HEK293 (cell line): ENCODE results near the gene OBP2B.

Source experiments
- CTCF ChIA-PET: fragments of 350-600 bp; formaldehyde crosslinking; extraction: SDS; loops from one replicate; lab custom pipeline; 2021; ENCODE audit warnings: antibody characterized with exemption; lab: Yijun Ruan, JAX
- POLR2A ChIA-PET: fragments of 300-600 bp; formaldehyde crosslinking; extraction: SDS; loops from one replicate; lab custom pipeline; 2020; ENCODE audit warnings: antibody characterized with exemption, inconsistent platforms; lab: Yijun Ruan, JAX
- H3K27ac ChIP-seq: fragments of 200-500 bp; sonication (Bioruptor generic); 2 replicates; pipeline ENCODE4 v1.5.1; 2014; ENCODE audit warnings: low read depth, low read length, control low read depth, inconsistent platforms; ENCODE audit errors: extremely low read depth
- H3K36me3 ChIP-seq, 2 experiments: fragments of 200-500 bp in 1 of 2; sonication (Bioruptor generic) in 1 of 2; 1 replicate in 1 of 2; 2 replicates in 1 of 2; pipeline ENCODE4 v1.5.1; 2014 to 2017; ENCODE audit warnings: inconsistent platforms in 2 of 2, low read length in 2 of 2; ENCODE audit not compliant: control insufficient read depth in 2 of 2, insufficient read depth in 1 of 2
- H3K4me1 ChIP-seq: fragments of 200-500 bp; sonication (Bioruptor generic); 2 replicates; pipeline ENCODE4 v1.5.1; 2014; ENCODE audit warnings: mild to moderate bottlenecking, low read length, inconsistent platforms; ENCODE audit not compliant: control insufficient read depth, insufficient read depth
- H3K4me3 ChIP-seq: 2 replicates; pipeline ENCODE4 v1.5.1; 2011; ENCODE audit warnings: low read depth, mild to moderate bottlenecking, control low read depth, low read length, moderate library complexity
- H3K9me3 ChIP-seq: fragments of 200-500 bp; sonication (Bioruptor generic); 2 replicates; pipeline ENCODE4 v1.5.1; 2014; ENCODE audit warnings: low read depth, low read length, inconsistent platforms; ENCODE audit not compliant: control insufficient read depth, insufficient read depth
- CTCF ChIP-seq: fragments of 450-650 bp; formaldehyde crosslinking; IDR thresholded peaks from 2 replicates; pipeline ENCODE4 v1.5.1; 2016; ENCODE audit warnings: missing biosample characterization, missing genetic modification characterization
- HOXC10 ChIP-seq: sonication (generic); formaldehyde crosslinking; IDR thresholded peaks from 2 replicates; pipeline ENCODE4 v1.8.1; 2023; ENCODE audit warnings: mild to moderate bottlenecking, missing genetic modification reagents
- KLF1 ChIP-seq: fragments of 450-650 bp; formaldehyde crosslinking; IDR thresholded peaks from 2 replicates; pipeline ENCODE4 v1.5.1; 2016; ENCODE audit warnings: missing biosample characterization, missing genetic modification characterization
- OVOL3 ChIP-seq: fragments of 450-650 bp; formaldehyde crosslinking; IDR thresholded peaks from 2 replicates; pipeline ENCODE4 v1.5.1; 2016; ENCODE audit warnings: missing biosample characterization, missing genetic modification characterization
- PRDM1 ChIP-seq: fragments of 450-650 bp; formaldehyde crosslinking; IDR thresholded peaks from 2 replicates; pipeline ENCODE4; 2016; ENCODE audit warnings: missing biosample characterization, missing genetic modification characterization
- SCRT2 ChIP-seq: fragments of 450-650 bp; formaldehyde crosslinking; IDR thresholded peaks from 2 replicates; pipeline ENCODE4 v1.5.1; 2016; ENCODE audit warnings: missing biosample characterization, missing genetic modification characterization
- ZFP3 ChIP-seq: fragments of 450-650 bp; formaldehyde crosslinking; IDR thresholded peaks from 2 replicates; pipeline ENCODE4 v1.5.1; 2016; ENCODE audit warnings: low read depth, missing biosample characterization, missing genetic modification characterization
- ZNF146 ChIP-seq: fragments of 450-650 bp; formaldehyde crosslinking; IDR thresholded peaks from 2 replicates; pipeline ENCODE4 v1.5.1; 2016; ENCODE audit warnings: missing biosample characterization, missing genetic modification characterization
- ZNF211 ChIP-seq: fragments of 450-650 bp; formaldehyde crosslinking; IDR thresholded peaks from 2 replicates; pipeline ENCODE4 v1.5.1; 2016; ENCODE audit warnings: low read depth, missing biosample characterization, missing genetic modification characterization
- ZNF302 ChIP-seq: fragments of 450-650 bp; formaldehyde crosslinking; IDR thresholded peaks from 2 replicates; pipeline ENCODE4 v1.5.1; 2016; ENCODE audit warnings: missing biosample characterization, missing genetic modification characterization, low read depth
- ZNF324 ChIP-seq: fragments of 450-650 bp; formaldehyde crosslinking; IDR thresholded peaks from 2 replicates; pipeline ENCODE4 v1.5.1; 2016; ENCODE audit warnings: missing biosample characterization, missing genetic modification characterization
- ZNF335 ChIP-seq: fragments of 450-650 bp; formaldehyde crosslinking; conservative IDR thresholded peaks from 2 replicates; pipeline ENCODE4 v1.5.1; 2016; ENCODE audit warnings: missing biosample characterization, missing genetic modification characterization
- ZNF366 ChIP-seq: fragments of 450-650 bp; formaldehyde crosslinking; conservative IDR thresholded peaks from 2 replicates; pipeline ENCODE4 v1.5.1; 2016; ENCODE audit warnings: missing biosample characterization, missing genetic modification characterization
- ZNF394 ChIP-seq: fragments of 450-650 bp; formaldehyde crosslinking; IDR thresholded peaks from 2 replicates; pipeline ENCODE4 v1.5.1; 2016; ENCODE audit warnings: missing biosample characterization, missing genetic modification characterization, mild to moderate bottlenecking, moderate library complexity, borderline replicate concordance
- ZNF398 ChIP-seq: fragments of 450-650 bp; formaldehyde crosslinking; IDR thresholded peaks from 2 replicates; pipeline ENCODE4 v1.5.1; 2017; ENCODE audit warnings: missing biosample characterization, missing genetic modification characterization
- ZNF416 ChIP-seq: fragments of 450-650 bp; formaldehyde crosslinking; IDR thresholded peaks from 2 replicates; pipeline ENCODE4 v1.5.1; 2016; ENCODE audit warnings: missing biosample characterization, missing genetic modification characterization
- ZNF513 ChIP-seq: fragments of 450-650 bp; IDR thresholded peaks from 2 replicates; pipeline ENCODE4 v1.5.1; 2018; ENCODE audit warnings: missing biosample characterization, missing genetic modification characterization
- ZNF610 ChIP-seq: fragments of 450-650 bp; formaldehyde crosslinking; IDR thresholded peaks from 2 replicates; pipeline ENCODE4 v1.5.1; 2016; ENCODE audit warnings: missing biosample characterization, missing genetic modification characterization, borderline replicate concordance
- ZNF658 ChIP-seq: fragments of 450-650 bp; formaldehyde crosslinking; IDR thresholded peaks from 2 replicates; pipeline ENCODE4; 2016; ENCODE audit warnings: missing biosample characterization, missing genetic modification characterization
- ZNF791 ChIP-seq: fragments of 450-650 bp; formaldehyde crosslinking; IDR thresholded peaks from 2 replicates; pipeline ENCODE4 v1.5.1; 2016; ENCODE audit warnings: missing biosample characterization, missing genetic modification characterization

Gene OBP2B

GRCh38 chr9:133255371-133256135 is 46.5 kb upstream of the OBP2B start:
- ChIA-PET POLR2A (no interaction called here), CTCF (interaction anchor here (2.8 kb wide), 1 partner anchor 16 kb away, joined by 7 read pairs; no protein-coding TSS in a partner anchor)
- Histone ChIP-seq H3K4me3 (no peak overlapping the region), H3K4me1 (no peaks in the 10 kb centered on the region), H3K9me3 (no peaks in the 10 kb centered on the region), H3K36me3 (no peaks in the 10 kb centered on the region), H3K27ac (no peak overlapping the region)
- no peak for TF ChIP-seq OVOL3 (tag by site-specific recombination)
- no peak for TF ChIP-seq ZNF791 (tag by site-specific recombination)
- TF ChIP-seq ZNF324: no peak
- TF ChIP-seq KLF1 (tag by site-specific recombination): no peak
- no peak for TF ChIP-seq ZNF335 (tag by site-specific recombination)
- TF ChIP-seq ZNF610 (tag by site-specific recombination): no peak
- TF ChIP-seq ZNF416 (tag by site-specific recombination): no peak
- no peak for TF ChIP-seq ZNF366 (tag by site-specific recombination)
- no peak for TF ChIP-seq ZNF302 (tag by site-specific recombination)
- no peak for TF ChIP-seq PRDM1 (tag by site-specific recombination)
- TF ChIP-seq HOXC10: no peak
- TF ChIP-seq CTCF (tag by site-specific recombination): no peak
- no peak for TF ChIP-seq ZNF211
- no peak for TF ChIP-seq ZFP3 (tag by site-specific recombination)
- no peak for TF ChIP-seq ZNF513
- no peak for TF ChIP-seq ZNF658
- no peak for TF ChIP-seq ZNF146 (tag by site-specific recombination)
- TF ChIP-seq SCRT2 (tag by site-specific recombination): no peak
- TF ChIP-seq ZNF398 (tag by site-specific recombination): no peak

GRCh38 chr9:133254471-133254870 is 45.4 kb upstream of the OBP2B start:
- no peak for TF ChIP-seq ZNF394 (tag by site-specific recombination)
- H3K4me1 ChIP-seq: no peaks in the 10 kb centered on the region
- ChIA-PET CTCF (interaction anchor here (1.0 kb wide), 1 partner anchor 15 kb away, joined by 4 read pairs; no protein-coding TSS in a partner anchor), POLR2A (no interaction called here)
- H3K9me3 ChIP-seq: no peaks in the 10 kb centered on the region
- no peak overlapping the region for H3K4me3 ChIP-seq
- no peak overlapping the region for H3K27ac ChIP-seq
- no peaks in the 10 kb centered on the region for H3K36me3 ChIP-seq
